OCI-LY7 (cell line): ENCODE measurements around the gene CAND2. TPM values are rescaled to one million over a fixed set of nuclear protein-coding genes. Genes with fewer than 3 reads are reported as not detected.

Source experiments
- BruUV-seq: library from RNA; stranded (reverse); fragments of 400-500 nt; replicated peaks from 2 replicates; lab custom pipeline; 2021; lab: Mats Ljungman, UMichigan
- CTCF ChIA-PET: fragments of 300-600 bp; sonication (Branson Sonifier 250); formaldehyde crosslinking; loops from one replicate; lab custom pipeline; 2022; ENCODE audit warnings: antibody characterized with exemption; ENCODE audit not compliant: unreplicated experiment; lab: Charles Lee
- POLR2A ChIA-PET: fragments of 300-600 bp; sonication (Branson Sonifier 250); formaldehyde crosslinking; loops from one replicate; lab custom pipeline; 2022; ENCODE audit warnings: antibody characterized with exemption; lab: Charles Lee
- DNase-seq: peaks from one replicate; pipeline ENCODE4 v3.0.0-alpha.2; 2015; ENCODE audit warnings: low spot score
- H2AFZ ChIP-seq: fragments of 200-600 bp; sonication (generic), shearing (Covaris generic); 2 replicates; pipeline ENCODE4 v1.6.1; 2014; ENCODE audit warnings: mild to moderate bottlenecking, antibody characterized with exemption, low read length, moderate library complexity
- H3K27ac ChIP-seq: fragments of 200-600 bp; sonication (generic); 2 replicates; pipeline ENCODE4 v1.5.1; 2014; ENCODE audit warnings: mixed run types, low read depth, mild to moderate bottlenecking, moderate library complexity, low read length, inconsistent platforms; ENCODE audit not compliant: poor library complexity, severe bottlenecking
- H3K36me3 ChIP-seq: fragments of 200-600 bp; sonication (generic); 2 replicates; pipeline ENCODE4 v1.6.1; 2014; ENCODE audit warnings: mild to moderate bottlenecking, antibody characterized with exemption, low read length, moderate library complexity, mixed read lengths; ENCODE audit not compliant: insufficient read depth
- H3K4me1 ChIP-seq: fragments of 200-600 bp; sonication (generic); 2 replicates; pipeline ENCODE4 v1.5.1; 2014; ENCODE audit warnings: mild to moderate bottlenecking, low read length; ENCODE audit not compliant: insufficient read depth, poor library complexity, severe bottlenecking
- H3K4me2 ChIP-seq: fragments of 200-600 bp; sonication (generic); 2 replicates; pipeline ENCODE4 v1.6.1; 2014; ENCODE audit warnings: mild to moderate bottlenecking, low read length
- H3K4me3 ChIP-seq: fragments of 200-600 bp; sonication (generic); 2 replicates; pipeline ENCODE4 v1.5.1; 2014; ENCODE audit warnings: mild to moderate bottlenecking, low read depth, low read length; ENCODE audit not compliant: poor library complexity, severe bottlenecking
- H3K79me2 ChIP-seq: fragments of 200-600 bp; sonication (generic); 2 replicates; pipeline ENCODE4 v1.6.1; 2016; ENCODE audit warnings: low read depth, mild to moderate bottlenecking, low read length, moderate library complexity, mixed read lengths; ENCODE audit not compliant: insufficient read depth
- H3K9me2 ChIP-seq: fragments of 200-600 bp; sonication (generic); 2 replicates; pipeline ENCODE4 v1.6.1; 2016; ENCODE audit warnings: mild to moderate bottlenecking, low read length, mixed read lengths; ENCODE audit not compliant: insufficient read depth
- H3K9me3 ChIP-seq: fragments of 200-600 bp; sonication (generic); 2 replicates; pipeline ENCODE4 v1.6.1; 2014; ENCODE audit warnings: mild to moderate bottlenecking, mixed run types, low read length, mixed read lengths
- H4K20me1 ChIP-seq: fragments of 200-600 bp; sonication (generic); 2 replicates; pipeline ENCODE4 v1.6.1; 2014; ENCODE audit warnings: mild to moderate bottlenecking, antibody characterized with exemption, low read length, moderate library complexity, mixed read lengths; ENCODE audit not compliant: insufficient read depth
- CTCF ChIP-seq: fragments of 200-600 bp; sonication (generic); conservative IDR thresholded peaks from 2 replicates; pipeline ENCODE4 v1.5.1; 2014; ENCODE audit warnings: mild to moderate bottlenecking, antibody characterized with exemption, low read length, moderate library complexity, mixed read lengths
- EZH2phosphoT487 ChIP-seq: fragments of 200-600 bp; sonication (generic); IDR thresholded peaks from 2 replicates; pipeline ENCODE4 v1.6.1; 2018; ENCODE audit warnings: low read depth, borderline replicate concordance, mild to moderate bottlenecking, mixed run types, antibody characterized with exemption, low read length, moderate library complexity, mixed read lengths
- intact Hi-C: fragments of 100-400 bp; cut with micrococcal nuclease; formaldehyde crosslinking; loops from one replicate; pipeline ENCODE4 v1.10.0; 2022; ENCODE audit not compliant: unreplicated experiment
- total RNA-seq, 2 experiments: library from RNA; depleted of rRNA in 1 of 2; stranded (reverse); fragments of >200 nt in 1 of 2; shearing (Covaris generic) in 1 of 2; gene quantifications; 2 replicates each; pipeline ENCODE4 v1.2.3, GENCODE V29; 2014 to 2022

Gene CAND2
- total RNA-seq, 2 experiments from 2014 or later: 4.1 to 11.0 TPM

DNA sequence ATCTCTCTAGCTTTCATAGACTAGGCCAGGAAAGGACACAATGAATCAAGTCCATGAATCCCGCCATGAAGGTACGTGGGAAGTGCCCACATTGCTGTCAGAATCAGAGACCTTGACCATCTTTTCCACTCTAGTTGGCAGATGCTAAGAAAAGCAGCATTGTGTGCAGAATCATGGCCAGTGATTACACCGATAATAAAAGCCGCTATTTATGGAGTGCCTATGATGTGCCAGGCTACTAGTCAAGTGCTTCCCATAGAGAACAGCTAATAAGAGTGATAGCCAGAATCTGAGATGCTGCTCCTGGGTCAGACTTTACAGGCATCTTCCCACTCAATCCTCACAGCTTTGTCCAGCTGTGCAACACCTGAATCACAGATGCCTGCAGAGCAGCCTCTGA is 58.1 kb downstream of the CAND2 start:
- no peak overlapping the region for H3K4me3 ChIP-seq
- POLR2A ChIA-PET: interaction anchor here (0.9 kb wide), 1 partner anchor 8 kb away, joined by 3 read pairs; no protein-coding TSS in a partner anchor
- no peak for TF ChIP-seq CTCF
- TF ChIP-seq EZH2phosphoT487: no peak
- no peaks in the 10 kb centered on the region for H3K36me3 ChIP-seq
- intact Hi-C loops: no loop called here
- DNase-seq: no peak
- no peak overlapping the region for H3K4me2 ChIP-seq
- no peaks in the 10 kb centered on the region for H3K79me2 ChIP-seq
- no peak overlapping the region for H2AFZ ChIP-seq
- H4K20me1 ChIP-seq: no peaks in the 10 kb centered on the region
- no peaks in the 10 kb centered on the region for H3K4me1 ChIP-seq
- no TSS peak for BruUV-seq
- no peak overlapping the region for H3K27ac ChIP-seq
- no peaks in the 10 kb centered on the region for H3K9me2 ChIP-seq
- H3K9me3 ChIP-seq: no peaks in the 10 kb centered on the region
- CTCF ChIA-PET: no interaction called here

GRCh38 chr3:12856626-12857025 is 60.1 kb downstream of the CAND2 start:
- POLR2A ChIA-PET: no interaction called here
- no peak for DNase-seq
- intact Hi-C loops: no loop called here
- Histone ChIP-seq H3K4me3 (no peak overlapping the region), H3K79me2 (no peaks in the 10 kb centered on the region), H3K4me1 (no peaks in the 10 kb centered on the region), H3K9me2 (no peaks in the 10 kb centered on the region), H3K4me2 (no peak overlapping the region), H3K27ac (no peak overlapping the region), H4K20me1 (no peaks in the 10 kb centered on the region), H2AFZ (no peak overlapping the region), H3K9me3 (no peaks in the 10 kb centered on the region), H3K36me3 (no peaks in the 10 kb centered on the region)
- TF ChIP-seq CTCF (no peak), EZH2phosphoT487 (no peak)
- CTCF ChIA-PET: no interaction called here
- no TSS peak for BruUV-seq

- Histone ChIP-seq H2AFZ (no peak overlapping the region), H3K36me3 (no peaks in the 10 kb centered on the region), H3K9me3 (no peaks in the 10 kb centered on the region), H3K4me3 (no peak overlapping the region), H3K27ac (no peak overlapping the region), H3K4me1 (no peaks in the 10 kb centered on the region), H3K79me2 (no peaks in the 10 kb centered on the region), H3K9me2 (no peaks in the 10 kb centered on the region), H3K4me2 (no peak overlapping the region), H4K20me1 (no peaks in the 10 kb centered on the region)
- no peak for DNase-seq
- no TSS peak for BruUV-seq
- intact Hi-C loops: no loop called here
- ChIA-PET POLR2A (no interaction called here), CTCF (no interaction called here)
- TF ChIP-seq EZH2phosphoT487 (no peak), CTCF (no peak)
These were observed 63.4 kb downstream of the CAND2 start for GRCh38 chr3:12859840-12860239.
